ENCODE data around the gene CLMN.

- TF ChIP-seq, protein P1, sequence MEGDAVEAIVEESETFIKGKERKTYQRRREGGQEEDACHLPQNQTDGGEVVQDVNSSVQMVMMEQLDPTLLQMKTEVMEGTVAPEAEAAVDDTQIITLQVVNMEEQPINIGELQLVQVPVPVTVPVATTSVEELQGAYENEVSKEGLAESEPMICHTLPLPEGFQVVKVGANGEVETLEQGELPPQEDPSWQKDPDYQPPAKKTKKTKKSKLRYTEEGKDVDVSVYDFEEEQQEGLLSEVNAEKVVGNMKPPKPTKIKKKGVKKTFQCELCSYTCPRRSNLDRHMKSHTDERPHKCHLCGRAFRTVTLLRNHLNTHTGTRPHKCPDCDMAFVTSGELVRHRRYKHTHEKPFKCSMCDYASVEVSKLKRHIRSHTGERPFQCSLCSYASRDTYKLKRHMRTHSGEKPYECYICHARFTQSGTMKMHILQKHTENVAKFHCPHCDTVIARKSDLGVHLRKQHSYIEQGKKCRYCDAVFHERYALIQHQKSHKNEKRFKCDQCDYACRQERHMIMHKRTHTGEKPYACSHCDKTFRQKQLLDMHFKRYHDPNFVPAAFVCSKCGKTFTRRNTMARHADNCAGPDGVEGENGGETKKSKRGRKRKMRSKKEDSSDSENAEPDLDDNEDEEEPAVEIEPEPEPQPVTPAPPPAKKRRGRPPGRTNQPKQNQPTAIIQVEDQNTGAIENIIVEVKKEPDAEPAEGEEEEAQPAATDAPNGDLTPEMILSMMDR (IDR thresholded peaks at IDR 0.05) = no peak
- TF ChIP-seq POLR2A (IDR thresholded peaks at IDR 0.05) = no peak
Measured at GRCh38 chr14:95248432-95248831, 71.3 kb downstream of the CLMN start.
